CD1c-positive myeloid dendritic cell (primary cell): ENCODE measurements around the gene LRP11.
"Not testable (repeated sequence)": the region's sequence is repeated elsewhere in the genome, so short reads cannot be mapped to it uniquely, and the experiment has no call there.

ENCODE experiments used
- DNase-seq: peaks from one replicate; pipeline ENCODE4 v3.0.0-alpha.2; 2016; ENCODE audit errors: extremely low spot score

LRP11 gene

GRCh38 chr6:149848343-149848742 lies 15.8 kb downstream of the LRP11 start:
- DNase-seq, result not testable (repeated sequence)

- no peak for DNase-seq
Measured at GRCh38 chr6:149847939-149848267, 16.3 kb downstream of the LRP11 start.

- no peak for DNase-seq
Measured at GRCh38 chr6:149846321-149846720, 17.8 kb downstream of the LRP11 start.

- DNase-seq, result no peak
Measured at GRCh38 chr6:149845549-149845948, 18.6 kb downstream of the LRP11 start.

- no peak for DNase-seq
Measured at GRCh38 chr6:149844480-149844879, 19.7 kb downstream of the LRP11 start.

- not testable (repeated sequence) for DNase-seq
Measured at GRCh38 chr6:149844036-149844435, 20.1 kb downstream of the LRP11 start.

GRCh38 chr6:149843051-149843633 lies 21.0 kb downstream of the LRP11 start:
- DNase-seq, result no peak

- no peak for DNase-seq
Measured at GRCh38 chr6:149842331-149842730, 21.8 kb downstream of the LRP11 start.

- DNase-seq, result no peak
Measured at GRCh38 chr6:149840345-149841075, 23.6 kb downstream of the LRP11 start.

GRCh38 chr6:149834513-149835481 lies 29.4 kb downstream of the LRP11 start:
- peak; percentile 76 for DNase-seq

GRCh38 chr6:149833651-149834050 lies 30.5 kb downstream of the LRP11 start:
- DNase-seq, result no peak

GRCh38 chr6:149831308-149831820 lies 32.8 kb downstream of the LRP11 start:
- no peak for DNase-seq

GRCh38 chr6:149830731-149831307 lies 33.3 kb downstream of the LRP11 start:
- DNase-seq, result no peak

GRCh38 chr6:149825292-149825691 lies 38.9 kb downstream of the LRP11 start:
- DNase-seq, result no peak

GRCh38 chr6:149823013-149823412 lies 41.1 kb downstream of the LRP11 start:
- no peak for DNase-seq

- no peak for DNase-seq
Measured at GRCh38 chr6:149821492-149821891, 42.7 kb downstream of the LRP11 start.

GRCh38 chr6:149820506-149820905 lies 43.7 kb downstream of the LRP11 start:
- no peak for DNase-seq

- DNase-seq, result no peak
Measured at GRCh38 chr6:149815788-149816187, 48.4 kb downstream of the LRP11 start.

GRCh38 chr6:149813351-149813750 lies 50.8 kb downstream of the LRP11 start:
- no peak for DNase-seq

- DNase-seq, result no peak
Measured at GRCh38 chr6:149809798-149810197, 54.4 kb downstream of the LRP11 start.

GRCh38 chr6:149806127-149806526 lies 58.0 kb downstream of the LRP11 start:
- no peak for DNase-seq

- no peak for DNase-seq
Measured at GRCh38 chr6:149783551-149783950, 80.6 kb downstream of the LRP11 start.
